NCI-H226 (cell line): ENCODE measurements around the gene SLC7A9.
"Not testable (repeated sequence)": the region's sequence is repeated elsewhere in the genome, so short reads cannot be mapped to it uniquely, and the experiment has no call there.

Experiments used
- DNase-seq: peaks from one replicate; pipeline ENCODE4 v3.0.0-alpha.2; 2015

SLC7A9 gene

GRCh38 chr19:32869369-32869965 is at the start of gene SLC7A9:
SLC7A9 (minus strand) TSS chr19:32869767; CDS start chr19:32868534, 1,233 bp downstream.
- DNase-seq: no peak

GRCh38 chr19:32919365-32919764 is 49.8 kb upstream of the SLC7A9 start:
- no peak for DNase-seq

- no peak for DNase-seq
These were observed 48.0 kb upstream of the SLC7A9 start for GRCh38 chr19:32917616-32917996.

GRCh38 chr19:32916969-32917615 is 47.5 kb upstream of the SLC7A9 start:
- DNase-seq: no peak

- DNase-seq: no peak
These were observed 45.5 kb upstream of the SLC7A9 start for GRCh38 chr19:32914879-32915660.

GRCh38 chr19:32911467-32911866 is 41.9 kb upstream of the SLC7A9 start:
- no peak for DNase-seq

GRCh38 chr19:32910874-32911273 is 41.3 kb upstream of the SLC7A9 start:
- no peak for DNase-seq

- DNase-seq: no peak
These were observed 40.5 kb upstream of the SLC7A9 start for GRCh38 chr19:32910094-32910493.

GRCh38 chr19:32909257-32909656 is 39.7 kb upstream of the SLC7A9 start:
- DNase-seq: no peak

GRCh38 chr19:32908641-32909190 is 39.1 kb upstream of the SLC7A9 start:
- DNase-seq: no peak

- DNase-seq: no peak
These were observed 32.9 kb upstream of the SLC7A9 start for GRCh38 chr19:32902448-32902847.

GRCh38 chr19:32901504-32902161 is 32.1 kb upstream of the SLC7A9 start:
- no peak for DNase-seq

GRCh38 chr19:32896516-32897214 is 27.1 kb upstream of the SLC7A9 start:
- DNase-seq: no peak

- no peak for DNase-seq
These were observed 25.8 kb upstream of the SLC7A9 start for GRCh38 chr19:32895384-32895783.

- DNase-seq: no peak
These were observed 22.0 kb upstream of the SLC7A9 start for GRCh38 chr19:32891609-32892008.

- DNase-seq: no peak
These were observed 21.3 kb upstream of the SLC7A9 start for GRCh38 chr19:32890841-32891240.

- no peak for DNase-seq
These were observed 20.8 kb upstream of the SLC7A9 start for GRCh38 chr19:32890326-32890725.

GRCh38 chr19:32889137-32889934 is 19.8 kb upstream of the SLC7A9 start:
- DNase-seq: no peak

- no peak for DNase-seq
These were observed 18.1 kb upstream of the SLC7A9 start for GRCh38 chr19:32887572-32888215.

- no peak for DNase-seq
These were observed 16.7 kb upstream of the SLC7A9 start for GRCh38 chr19:32886241-32886640.

GRCh38 chr19:32885255-32885654 is 15.7 kb upstream of the SLC7A9 start:
- not testable (repeated sequence) for DNase-seq
